Sigmoid colon (tissue), 7 donors: ENCODE data around the gene RNF123. TPM values are rescaled to one million over a fixed set of nuclear protein-coding genes. Genes with fewer than 3 reads are reported as not detected.

Experiments
- DNase-seq: peaks from one replicate; pipeline ENCODE4 v3.0.0-alpha.2; 2019
- H3K27ac ChIP-seq, 4 donors: fragments of 200-600 bp; sonication (generic); one replicate each; pipeline ENCODE4 v1.5.1; 2016 to 2019; ENCODE audit warnings: mild to moderate bottlenecking in 1 of 4
- H3K27me3 ChIP-seq, 3 donors: fragments of 200-600 bp; sonication (generic); one replicate each; pipeline ENCODE4 v1.5.1; 2019; ENCODE audit warnings: mild to moderate bottlenecking in 1 of 3
- H3K36me3 ChIP-seq, 4 donors: fragments of 200-600 bp; sonication (generic); one replicate each; pipeline ENCODE4 v1.5.1; 2016 to 2019
- H3K4me1 ChIP-seq, 4 donors: fragments of 200-600 bp; sonication (generic); one replicate each; pipeline ENCODE4 v1.5.1; 2017 to 2019
- H3K4me3 ChIP-seq, 4 donors: fragments of 200-600 bp; sonication (generic); one replicate each; pipeline ENCODE4 v1.5.1; 2017 to 2019; ENCODE audit warnings: mild to moderate bottlenecking in 2 of 4, moderate library complexity in 1 of 4
- H3K9me3 ChIP-seq, 4 donors: fragments of 200-600 bp in 3 of 4; sonication (generic) in 3 of 4; one replicate each; pipeline versions ENCODE4 v1.5.1 to v1.6.1; 2013 to 2019
- CTCF ChIP-seq, 4 experiments: fragments of 450-650 bp in 3 of 4; fragments of 200-600 bp in 1 of 4; IDR thresholded peaks; one replicate each; pipeline ENCODE4 v1.5.1; 2016 to 2019; ENCODE audit warnings: antibody characterized with exemption in 4 of 4, mild to moderate bottlenecking in 3 of 4, moderate library complexity in 2 of 4
- EP300 ChIP-seq, 4 donors: sonication (generic); formaldehyde crosslinking; IDR thresholded peaks; one replicate each; pipeline ENCODE4 v1.6.1; 2017; ENCODE audit warnings: antibody characterized with exemption in 4 of 4
- POLR2A ChIP-seq, 2 donors: fragments of 450-650 bp; IDR thresholded peaks; one replicate each; pipeline ENCODE4 v1.6.1; 2016; ENCODE audit warnings: antibody characterized with exemption in 2 of 2, mild to moderate bottlenecking in 2 of 2, moderate library complexity in 2 of 2
- POLR2AphosphoS5 ChIP-seq, 4 donors: sonication (generic); formaldehyde crosslinking; IDR thresholded peaks; one replicate each; pipeline ENCODE4 v1.6.1; 2017; ENCODE audit warnings: antibody characterized with exemption in 4 of 4
- whole genome bisulfite sequencing, 2 donors: extraction: QIAGEN DNeasy Blood & Tissue Kit; methylation state at CpG; one replicate each; pipeline ENCODE4 v1.1.7; 2013; 5-methylcytosine and 5-hydroxymethylcytosine counted together
- intact Hi-C: fragments of 100-400 bp; cut with DNase I; formaldehyde crosslinking; loops from one replicate; pipeline ENCODE4 v1.15.1; 2023
- polyA plus RNA-seq, 3 donors: library from polyadenylated mRNA; stranded (reverse); fragments of 200-250 nt; gene quantifications; one replicate each; pipeline ENCODE4 v1.2.3, GENCODE V29; 2013
- total RNA-seq, 4 donors: library from RNA; depleted of rRNA; stranded (reverse); fragments of >200 nt; gene quantifications; one replicate each; pipeline ENCODE4 v1.1.0, GENCODE V29; 2016
- donor health status: healthy with polysubstance abuse.
- donor health status: Bipolar disorder and iron deficiency.
- donor health status: healthy.

The RNF123 gene
- total and polyA plus RNA-seq, 7 donors = 12.5 to 29.4 (median 17.1) TPM

GRCh38 chr3:49700014-49700413 is 10.7 kb downstream of the RNF123 start:
- Histone ChIP-seq H3K27me3 (no peaks in the 10 kb centered on the region), H3K4me3 (no peak overlapping the region), H3K9me3 (no peaks in the 10 kb centered on the region), H3K27ac (no peak overlapping the region), H3K4me1 (peaks cover 0 to 2% (median 0%) of the 10 kb centered on the region in 4 donors), H3K36me3 (peaks cover 0 to 73% (median 33%) of the 10 kb centered on the region in 4 donors)
- intact Hi-C loops = loop anchor here (2.0 to 5.0 kb wide), 2 partner anchors 139 to 202 kb away; partner anchors contain the start of gene MST1R
- no peak for TF ChIP-seq POLR2AphosphoS5 (IDR thresholded peaks at IDR 0.05)
- TF ChIP-seq CTCF (IDR thresholded peaks at IDR 0.05) = no peak
- TF ChIP-seq POLR2A (IDR thresholded peaks at IDR 0.05) = no peak
- no peak for TF ChIP-seq EP300 (IDR thresholded peaks at IDR 0.05)
- 82 to 88% methylated on average over 8 of the region's 8 CpGs for WGBS, 2 donors
- DNase-seq = no peak

- WGBS, 2 donors = 87 to 88% methylated on average over 13 of the region's 13 CpGs
- TF ChIP-seq POLR2AphosphoS5 (IDR thresholded peaks at IDR 0.05) (no peak), EP300 (IDR thresholded peaks at IDR 0.05) (no peak), POLR2A (IDR thresholded peaks at IDR 0.05) (no peak), CTCF (IDR thresholded peaks at IDR 0.05) (no peak)
- Histone ChIP-seq H3K4me1 (peaks cover 0 to 2% (median 0%) of the 10 kb centered on the region in 4 donors), H3K4me3 (no peak overlapping the region), H3K27ac (no peak overlapping the region), H3K27me3 (no peaks in the 10 kb centered on the region), H3K9me3 (no peaks in the 10 kb centered on the region), H3K36me3 (peaks cover 0 to 79% (median 34%) of the 10 kb centered on the region in 4 donors)
- no peak for DNase-seq
- intact Hi-C loops = loop anchor here (2.0 to 5.0 kb wide), 2 partner anchors 138 to 202 kb away; partner anchors contain the start of gene MST1R
Measured at GRCh38 chr3:49700453-49701128, 11.2 kb downstream of the RNF123 start.

- no peak for DNase-seq
- H3K9me3 ChIP-seq = no peaks in the 10 kb centered on the region
- H3K36me3 ChIP-seq = peaks cover 0 to 86% (median 34%) of the 10 kb centered on the region in 4 donors
- intact Hi-C loops = loop anchor here (2.0 to 5.0 kb wide), 2 partner anchors 137 to 201 kb away; partner anchors contain the start of gene MST1R
- no peaks in the 10 kb centered on the region for H3K27me3 ChIP-seq
- no peak overlapping the region for H3K4me3 ChIP-seq
- peaks cover 0 to 2% (median 0%) of the 10 kb centered on the region in 4 donors for H3K4me1 ChIP-seq
- 90 to 91% methylated on average over 21 of the region's 21 CpGs for WGBS, 2 donors
- H3K27ac ChIP-seq = no peak overlapping the region
- TF ChIP-seq CTCF (IDR thresholded peaks at IDR 0.05) (peak in 2 of 4 experiments; percentile 38 to 48), POLR2AphosphoS5 (IDR thresholded peaks at IDR 0.05) (no peak)
Measured at GRCh38 chr3:49701388-49702077, 12.2 kb downstream of the RNF123 start.

GRCh38 chr3:49702672-49703071 is 13.3 kb downstream of the RNF123 start:
- peaks cover 0 to 2% (median 0%) of the 10 kb centered on the region in 4 donors for H3K4me1 ChIP-seq
- H3K9me3 ChIP-seq = no peaks in the 10 kb centered on the region
- 95% methylated on average over 11 of the region's 11 CpGs for WGBS, 2 donors
- H3K27ac ChIP-seq = no peak overlapping the region
- no peak for TF ChIP-seq CTCF (IDR thresholded peaks at IDR 0.05)
- TF ChIP-seq POLR2A (IDR thresholded peaks at IDR 0.05) = no peak
- no peak overlapping the region for H3K4me3 ChIP-seq
- no peaks in the 10 kb centered on the region for H3K27me3 ChIP-seq
- intact Hi-C loops = loop anchor here (5.0 kb wide), 1 partner anchor 200 kb away; the partner anchor contains the start of gene MST1R
- peaks cover 0 to 87% (median 34%) of the 10 kb centered on the region in 4 donors for H3K36me3 ChIP-seq
- DNase-seq = no peak
